SK-N-SH (cell line): ENCODE results near the gene SLC7A14. TPM values are rescaled to one million over a fixed set of nuclear protein-coding genes. Genes with fewer than 3 reads are reported as not detected.

Experiments used
- CTCF ChIA-PET: fragments of 300-600, 350-600 bp; formaldehyde crosslinking; extraction: SDS; loops from one replicate; lab custom pipeline; 2021; lab: Yijun Ruan, JAX
- POLR2A ChIA-PET: fragments of 350-600 bp; sonication (Branson Sonifier 250); formaldehyde crosslinking; extraction: SDS; loops from one replicate; lab custom pipeline; 2020; ENCODE audit warnings: antibody characterized with exemption, inconsistent platforms; lab: Yijun Ruan, JAX
- DNase-seq: peaks from one replicate; pipeline ENCODE4 v3.0.0; 2012
- H2AFZ ChIP-seq: fragments of 200-600 bp; sonication (generic); 2 replicates; pipeline ENCODE4 v1.8.1; 2016; ENCODE audit warnings: antibody characterized with exemption, mild to moderate bottlenecking, low read depth
- H3F3A ChIP-seq: fragments of 200-600 bp; sonication (generic); replicated peaks from 2 replicates; pipeline ENCODE3; 2016; ENCODE audit warnings: antibody characterized with exemption, mild to moderate bottlenecking; ENCODE audit not compliant: insufficient read depth
- H3K27ac ChIP-seq, 2 experiments: fragments of 200-500 bp in 1 of 2; fragments of 200-600 bp in 1 of 2; sonication (Bioruptor generic) in 1 of 2; sonication (generic), shearing (Covaris generic) in 1 of 2; 2 replicates each; pipeline versions ENCODE4 v1.5.1 to v1.6.1; 2014 to 2016; ENCODE audit warnings: low read depth in 2 of 2, inconsistent platforms in 1 of 2, low read length in 1 of 2, mild to moderate bottlenecking in 1 of 2, mixed read lengths in 1 of 2
- H3K27me3 ChIP-seq: fragments of 200-600 bp; sonication (generic), shearing (Covaris generic); 2 replicates; pipeline ENCODE4 v1.6.1; 2016; ENCODE audit warnings: mixed run types; ENCODE audit not compliant: insufficient read depth
- H3K36me3 ChIP-seq, 2 experiments: fragments of 200-500 bp in 1 of 2; fragments of 200-600 bp in 1 of 2; sonication (Bioruptor generic) in 1 of 2; sonication (generic) in 1 of 2; replicated peaks in 1 of 2; 2 replicates each; pipeline versions ENCODE3 to v1.5.1; 2014 to 2016; ENCODE audit warnings: low read length in 1 of 2, mild to moderate bottlenecking in 1 of 2; ENCODE audit not compliant: insufficient read depth in 2 of 2, control insufficient read depth in 1 of 2
- H3K4me1 ChIP-seq, 2 experiments: fragments of 200-500 bp in 1 of 2; fragments of 200-600 bp in 1 of 2; sonication (Bioruptor generic) in 1 of 2; sonication (generic), shearing (Covaris generic) in 1 of 2; 2 replicates each; pipeline versions ENCODE4 v1.5.1 to v1.6.1; 2014 to 2016; ENCODE audit warnings: low read depth in 1 of 2, low read length in 1 of 2, mixed run types in 1 of 2; ENCODE audit not compliant: insufficient read depth in 2 of 2, control insufficient read depth in 1 of 2
- H3K4me2 ChIP-seq: fragments of 200-600 bp; sonication (generic), shearing (Covaris generic); 2 replicates; pipeline ENCODE4 v1.6.1; 2017; ENCODE audit warnings: mixed run types
- H3K4me3 ChIP-seq, 2 experiments: fragments of 200-500 bp in 1 of 2; fragments of 200-600 bp in 1 of 2; sonication (Bioruptor generic) in 1 of 2; sonication (generic), shearing (Covaris generic) in 1 of 2; 2 replicates each; pipeline versions ENCODE4 v1.5.1 to v1.8.1; 2014 to 2016; ENCODE audit warnings: low read depth in 2 of 2, inconsistent platforms in 1 of 2, low read length in 1 of 2, mild to moderate bottlenecking in 1 of 2, mixed read lengths in 1 of 2, moderate library complexity in 1 of 2
- H3K79me2 ChIP-seq: fragments of 200-600 bp; sonication (generic); 2 replicates; pipeline ENCODE4 v1.8.1; 2017; ENCODE audit warnings: mild to moderate bottlenecking; ENCODE audit not compliant: insufficient read depth
- H3K9ac ChIP-seq: fragments of 200-600 bp; sonication (generic); 2 replicates; pipeline ENCODE4 v1.6.1; 2017; ENCODE audit warnings: mixed run types
- H3K9me2 ChIP-seq: fragments of 200-600 bp; sonication (generic); 2 replicates; pipeline ENCODE4 v1.6.1; 2017; ENCODE audit warnings: mixed run types
- H3K9me3 ChIP-seq: fragments of 200-600 bp; sonication (generic); 2 replicates; pipeline ENCODE4 v1.6.1; 2017; ENCODE audit warnings: mixed run types, mild to moderate bottlenecking, moderate library complexity
- H4K20me1 ChIP-seq: fragments of 200-600 bp; sonication (generic); 2 replicates; pipeline ENCODE4 v1.6.1; 2017; ENCODE audit warnings: mild to moderate bottlenecking, mixed run types; ENCODE audit not compliant: insufficient read depth
- CHD2 ChIP-seq: fragments of 150-350 bp; IDR thresholded peaks from 2 replicates; pipeline ENCODE4 v1.6.1; 2018; ENCODE audit warnings: low read length; ENCODE audit not compliant: partially characterized antibody
- ELF1 ChIP-seq: IDR thresholded peaks from 2 replicates; pipeline ENCODE4 v1.4.0; 2012
- EP300 ChIP-seq, 2 experiments: IDR thresholded peaks; 2 replicates each; pipeline versions ENCODE4 v1.4.0 to v1.6.1; 2012; ENCODE audit warnings: borderline replicate concordance in 1 of 2, low read depth in 1 of 2, low read length in 1 of 2
- EZH2phosphoT487 ChIP-seq: fragments of 200-600 bp; sonication (generic); IDR thresholded peaks from 2 replicates; pipeline ENCODE4 v1.6.1; 2017; ENCODE audit warnings: low read depth, mixed run types, mild to moderate bottlenecking, antibody characterized with exemption, moderate library complexity, borderline replicate concordance
- FOSL2 ChIP-seq: IDR thresholded peaks from 2 replicates; pipeline ENCODE4 v1.4.0; 2012; ENCODE audit warnings: low read depth, mild to moderate bottlenecking, moderate library complexity, borderline replicate concordance
- FOXJ3 ChIP-seq: sonication (generic); formaldehyde crosslinking; IDR thresholded peaks from 2 replicates; pipeline ENCODE4 v1.5.1; 2020; ENCODE audit warnings: mild to moderate bottlenecking, missing genetic modification reagents
- MAX ChIP-seq: IDR thresholded peaks from 2 replicates; pipeline ENCODE4 v1.4.0; 2012; ENCODE audit warnings: low read depth
- MEF2A ChIP-seq: IDR thresholded peaks from 2 replicates; pipeline ENCODE4 v1.4.0; 2012; ENCODE audit warnings: low read depth, borderline replicate concordance
- MXI1 ChIP-seq: IDR thresholded peaks from 2 replicates; pipeline ENCODE4 v1.6.1; 2012; ENCODE audit warnings: mild to moderate bottlenecking, low read depth, low read length, improper control_type of control experiment
- NFIC ChIP-seq: IDR thresholded peaks from 2 replicates; pipeline ENCODE4 v1.4.0; 2012; ENCODE audit warnings: borderline replicate concordance
- NRF1 ChIP-seq: IDR thresholded peaks from 2 replicates; pipeline ENCODE4 v1.6.1; 2012; ENCODE audit warnings: low read depth, mild to moderate bottlenecking, low read length
- POLR2AphosphoS5 ChIP-seq: IDR thresholded peaks from 2 replicates; pipeline ENCODE4 v1.6.1; 2012; ENCODE audit warnings: low read depth, low read length
- RCOR1 ChIP-seq: fragments of 150-350 bp; IDR thresholded peaks from 2 replicates; pipeline ENCODE4 v1.6.1; 2017; ENCODE audit warnings: antibody characterized with exemption, low read length
- TCF12 ChIP-seq: IDR thresholded peaks from 2 replicates; pipeline ENCODE4 v1.4.0; 2012
- TEAD4 ChIP-seq: IDR thresholded peaks from 2 replicates; pipeline ENCODE4 v1.4.0; 2012; ENCODE audit warnings: mild to moderate bottlenecking, borderline replicate concordance; ENCODE audit not compliant: insufficient read depth
- USF2 ChIP-seq: fragments of 150-350 bp; IDR thresholded peaks from 2 replicates; pipeline ENCODE4 v1.6.1; 2017; ENCODE audit warnings: antibody characterized with exemption, low read length, low read depth, borderline replicate concordance
- YY1 ChIP-seq: IDR thresholded peaks from 2 replicates; pipeline ENCODE4 v1.4.0; 2012; ENCODE audit warnings: low read depth, mild to moderate bottlenecking
- WGBS: methylation state at CpG from one replicate; pipeline ENCODE4 v1.1.6; 2017; ENCODE audit warnings: low lambda C conversion rate; 5-methylcytosine and 5-hydroxymethylcytosine counted together
- polyA plus RNA-seq, 3 experiments: library from polyadenylated mRNA; depleted of rRNA; stranded (reverse); fragments of >200 nt; gene quantifications; 2 replicates each; pipeline ENCODE4 v1.2.3, GENCODE V29; 2012

Gene SLC7A14
- polyA plus RNA-seq, 1 of the 3 experiments (the other 2 are of a cell fraction) = 2.5 TPM

- no peak overlapping the region for H3K27ac ChIP-seq
- CTCF ChIA-PET = no interaction called here
- no peak overlapping the region for H2AFZ ChIP-seq
- no peak overlapping the region for H3K9ac ChIP-seq
- H4K20me1 ChIP-seq = no peaks in the 10 kb centered on the region
- no peaks in the 10 kb centered on the region for H3K79me2 ChIP-seq
- H3K4me3 ChIP-seq = no peak overlapping the region
- TF ChIP-seq TEAD4 = no peak
- no peak for TF ChIP-seq EP300 (IDR thresholded peaks at IDR 0.05; ENCODE audit: borderline replicate concordance in 1 of 2, low read depth in 1 of 2, low read length in 1 of 2)
- TF ChIP-seq ELF1 = no peak
- TF ChIP-seq YY1 = no peak
- no peak for TF ChIP-seq TCF12
- no peak for TF ChIP-seq MAX
- TF ChIP-seq MXI1 = no peak
- no peak for TF ChIP-seq USF2
- TF ChIP-seq FOXJ3 (CRISPR knock-in tag) = no peak
- no peak for TF ChIP-seq FOSL2
- TF ChIP-seq NFIC = no peak
- TF ChIP-seq EZH2phosphoT487 = no peak
- no peak for TF ChIP-seq MEF2A
- TF ChIP-seq CHD2 = no peak
- no peak for TF ChIP-seq POLR2AphosphoS5
- TF ChIP-seq NRF1 = no peak
- TF ChIP-seq, all 33 proteins: peak for 0
- Histone ChIP-seq H3K27me3 (no peaks in the 10 kb centered on the region), H3F3A (no peaks in the 10 kb centered on the region), H3K4me2 (no peak overlapping the region), H3K9me2 (no peaks in the 10 kb centered on the region), H3K36me3 (no peaks in the 10 kb centered on the region), H3K4me1 (peaks cover 0 to 8% of the 10 kb centered on the region in 2 experiments; a peak in 3 of 4 replicates), H3K9me3 (no peaks in the 10 kb centered on the region)
- POLR2A ChIA-PET = no interaction called here
- 95% methylated on average over 2 of the region's 2 CpGs for WGBS
- DNase-seq = no peak
Measured at GRCh38 chr3:170611751-170612150, 25.9 kb upstream of the SLC7A14 start.

- H3K36me3 ChIP-seq = no peaks in the 10 kb centered on the region
- no peaks in the 10 kb centered on the region for H3K79me2 ChIP-seq
- H3K4me2 ChIP-seq = no peak overlapping the region
- no peak overlapping the region for H3K4me3 ChIP-seq
- H3K4me1 ChIP-seq = peaks cover 0 to 8% of the 10 kb centered on the region in 2 experiments; a peak in 3 of 4 replicates
- DNase-seq = no peak
- WGBS = 93% methylated on average over 8 of the region's 8 CpGs
- TF ChIP-seq TEAD4 (no peak), RCOR1 (no peak), EZH2phosphoT487 (no peak), POLR2AphosphoS5 (no peak)
- ChIA-PET CTCF (interaction anchor here (1.4 to 2.8 kb wide), 2 partner anchors 11 to 200 kb away, joined by 5 to 8 read pairs; no protein-coding TSS in a partner anchor), POLR2A (no interaction called here)
- H3K9ac ChIP-seq = no peak overlapping the region
- no peaks in the 10 kb centered on the region for H4K20me1 ChIP-seq
- H3F3A ChIP-seq = no peaks in the 10 kb centered on the region
- H3K27ac ChIP-seq = no peak overlapping the region
- H3K9me3 ChIP-seq = no peaks in the 10 kb centered on the region
- H2AFZ ChIP-seq = no peak overlapping the region
- H3K27me3 ChIP-seq = no peaks in the 10 kb centered on the region
- H3K9me2 ChIP-seq = no peaks in the 10 kb centered on the region
Measured at GRCh38 chr3:170610321-170610884, 24.5 kb upstream of the SLC7A14 start.
